T-cell (primary cell): Measurements from ENCODE around the gene MAN1A1. TPM values are rescaled to one million over a fixed set of nuclear protein-coding genes. Genes with fewer than 3 reads are reported as not detected.

Experiments
- ATAC-seq, 4 experiments: fragments of 200-7000 bp in 3 of 4; fragments of 150-1000 bp in 1 of 4; cut with Tn5 transposase; replicated peaks in 1 of 4; 1 replicate in 3 of 4; 2 replicates in 1 of 4; pipeline ENCODE4 v1.10.0; 2021; ENCODE audit warnings: moderate library complexity in 3 of 4, mild to moderate bottlenecking in 2 of 4, moderate number of reproducible peaks in 1 of 4
- CTCF ChIA-PET, 2 donors: fragments of 300-600 bp; sonication (Branson Sonifier 250); formaldehyde crosslinking; loops; one replicate each; lab custom pipeline; 2022; ENCODE audit warnings: antibody characterized with exemption in 2 of 2; lab: Charles Lee
- POLR2A ChIA-PET, 2 donors: fragments of 300-600 bp; sonication (Branson Sonifier 250); formaldehyde crosslinking; loops; one replicate each; lab custom pipeline; 2022; ENCODE audit warnings: antibody characterized with exemption in 2 of 2; lab: Charles Lee
- DNase-seq, 35 experiments: peaks; one replicate each; pipeline versions ENCODE4 v3.0.0 to v3.0.0-alpha.2; 2013 to 2023
- H3K27ac ChIP-seq: one replicate; pipeline ENCODE4 v1.5.1; 2013; ENCODE audit warnings: low read length
- H3K27me3 ChIP-seq, 2 experiments: replicated peaks in 1 of 2; 1 replicate in 1 of 2; 2 replicates in 1 of 2; pipeline versions ENCODE4 v1.6.1 to v1.7.0; 2013; ENCODE audit warnings: low read length in 1 of 2, mixed read lengths in 1 of 2; ENCODE audit not compliant: control insufficient read depth in 2 of 2, insufficient read depth in 2 of 2; ENCODE audit errors: extremely low read depth in 1 of 2
- H3K36me3 ChIP-seq, 2 donors: 1 replicate in 1 of 2; 2 replicates in 1 of 2; pipeline versions ENCODE4 v1.6.1 to v1.7.0; 2013; ENCODE audit warnings: low read length in 1 of 2; ENCODE audit not compliant: control insufficient read depth in 2 of 2, insufficient read depth in 1 of 2; ENCODE audit errors: extremely low read depth in 1 of 2
- H3K4me1 ChIP-seq, 2 experiments: 1 replicate in 1 of 2; 2 replicates in 1 of 2; pipeline versions ENCODE4 v1.6.1 to v1.7.0; 2013; ENCODE audit warnings: low read length in 2 of 2, mixed read lengths in 1 of 2; ENCODE audit not compliant: insufficient read depth in 2 of 2, control insufficient read depth in 1 of 2; ENCODE audit errors: extremely low read depth in 1 of 2
- H3K4me3 ChIP-seq, 2 donors: 1 replicate in 1 of 2; 2 replicates in 1 of 2; pipeline versions ENCODE4 v1.5.1 to v1.7.0; 2013; ENCODE audit warnings: mild to moderate bottlenecking in 2 of 2, low read length in 1 of 2, moderate library complexity in 1 of 2; ENCODE audit not compliant: control insufficient read depth in 1 of 2; ENCODE audit errors: extremely low read depth in 1 of 2
- H3K9me3 ChIP-seq: 2 replicates; pipeline ENCODE4 v1.7.0; 2013
- H3K27ac Mint-ChIP-seq, 2 donors: one replicate each; pipeline ENCODE4 v1.8.0; 2020 to 2021; ENCODE audit warnings: mild to moderate bottlenecking in 2 of 2, mixed read lengths in 2 of 2
- H3K27me3 Mint-ChIP-seq, 2 donors: one replicate each; pipeline ENCODE4 v1.8.0; 2021 to 2022; ENCODE audit warnings: mixed read lengths in 2 of 2
- H3K36me3 Mint-ChIP-seq: one replicate; pipeline ENCODE4 v1.8.0; 2021; ENCODE audit warnings: mixed read lengths
- H3K4me1 Mint-ChIP-seq, 3 donors: one replicate each; pipeline ENCODE4 v1.8.0; 2020 to 2022; ENCODE audit warnings: mixed read lengths in 3 of 3, mild to moderate bottlenecking in 1 of 3
- H3K4me3 Mint-ChIP-seq, 3 donors: one replicate each; pipeline ENCODE4 v1.8.0; 2020 to 2022; ENCODE audit warnings: mild to moderate bottlenecking in 3 of 3, mixed read lengths in 3 of 3, moderate library complexity in 3 of 3
- H3K9me3 Mint-ChIP-seq, 3 donors: one replicate each; pipeline ENCODE4 v1.8.0; 2020 to 2022; ENCODE audit warnings: mixed read lengths in 3 of 3
- WGBS: methylation state at CpG from one replicate; pipeline ENCODE4 v1.1.5; 2013; ENCODE audit warnings: missing lambda C conversion rate; ENCODE audit not compliant: insufficient coverage; 5-methylcytosine and 5-hydroxymethylcytosine counted together
- total RNA-seq, 35 experiments: library from RNA in 6 of 35; stranded (reverse) in 6 of 35; fragments of 120-200 nt in 1 of 35; gene quantifications; one replicate each; pipeline versions ENCODE4 v1.2.1 to v1.2.4 and lab custom pipeline; 2013 to 2026

MAN1A1 gene
- total RNA-seq, 5 donors from 2014 or later (not counting 1 experiment from before 2014, with no cell fraction given): 9.4 to 13.6 (median 12.3) TPM

GRCh38 chr6:119138906-119139541 is 210.5 kb downstream of the MAN1A1 start:
- no peak for ATAC-seq

GRCh38 chr6:119137194-119138072 is 212.1 kb downstream of the MAN1A1 start:
- ChIA-PET CTCF (interaction anchor here in 1 of 2 donors (0.6 to 1.7 kb wide), 3 partner anchors 8 to 17 kb away, joined by 3 to 7 read pairs (median 4); no protein-coding TSS in a partner anchor), POLR2A (no interaction called here)
- H3K9me3 ChIP-seq: no peaks in the 10 kb centered on the region
- no peaks in the 10 kb centered on the region for H3K4me1 ChIP-seq
- no peak overlapping the region for H3K4me3 ChIP-seq
- H3K36me3 Mint-ChIP-seq: no peaks in the 10 kb centered on the region
- 97% methylated on average over 4 of the region's 5 CpGs for WGBS
- H3K9me3 Mint-ChIP-seq: no peaks in the 10 kb centered on the region
- H3K27ac Mint-ChIP-seq: no peak overlapping the region
- DNase-seq: no peak
- H3K36me3 ChIP-seq: no peaks in the 10 kb centered on the region
- no peaks in the 10 kb centered on the region for H3K27me3 ChIP-seq
- H3K4me1 Mint-ChIP-seq: peaks cover 0 to 4% (median 0%) of the 10 kb centered on the region in 3 donors
- H3K27me3 Mint-ChIP-seq: peaks cover 0 to 4% of the 10 kb centered on the region in 2 donors
- no peak for ATAC-seq
- no peak overlapping the region for H3K4me3 Mint-ChIP-seq
- H3K27ac ChIP-seq: no peak overlapping the region

More at GRCh38 chr6:119138906-119139541, 210.5 kb downstream of the MAN1A1 start:
- H3K4me3 ChIP-seq: no peak overlapping the region
- no peak overlapping the region for H3K4me3 Mint-ChIP-seq
- no peak overlapping the region for H3K27ac ChIP-seq
- CTCF ChIA-PET: interaction anchor here in 1 of 2 donors (1.0 kb wide), 1 partner anchor 10 kb away, joined by 3 read pairs; no protein-coding TSS in a partner anchor
- POLR2A ChIA-PET: no interaction called here
- no peaks in the 10 kb centered on the region for H3K36me3 Mint-ChIP-seq
- no peaks in the 10 kb centered on the region for H3K9me3 ChIP-seq
- H3K27me3 ChIP-seq: no peaks in the 10 kb centered on the region
- no peaks in the 10 kb centered on the region for H3K9me3 Mint-ChIP-seq
- H3K4me1 ChIP-seq: no peaks in the 10 kb centered on the region
- peaks cover 0 to 4% of the 10 kb centered on the region in 2 donors for H3K27me3 Mint-ChIP-seq
- H3K27ac Mint-ChIP-seq: no peak overlapping the region
- no peaks in the 10 kb centered on the region for H3K36me3 ChIP-seq
- DNase-seq: no peak
- WGBS: 100% methylated on average over 1 of the region's 7 CpGs
- peaks cover 0 to 6% (median 0%) of the 10 kb centered on the region in 3 donors for H3K4me1 Mint-ChIP-seq

- H3K36me3 ChIP-seq: no peaks in the 10 kb centered on the region
- H3K4me3 ChIP-seq: no peak overlapping the region
- H3K27me3 ChIP-seq: no peaks in the 10 kb centered on the region
- WGBS: no CpG with 5 or more reads among the region's 2 CpGs
- H3K4me1 ChIP-seq: no peaks in the 10 kb centered on the region
- H3K27me3 Mint-ChIP-seq: no peaks in the 10 kb centered on the region
- peaks cover 0 to 4% (median 0%) of the 10 kb centered on the region in 3 donors for H3K4me1 Mint-ChIP-seq
- no peaks in the 10 kb centered on the region for H3K9me3 ChIP-seq
- ATAC-seq (no peak), DNase-seq (no peak)
- H3K27ac ChIP-seq: no peak overlapping the region
- H3K36me3 Mint-ChIP-seq: no peaks in the 10 kb centered on the region
- POLR2A ChIA-PET: no interaction called here
- CTCF ChIA-PET: no interaction called here
- no peak overlapping the region for H3K27ac Mint-ChIP-seq
- no peaks in the 10 kb centered on the region for H3K9me3 Mint-ChIP-seq
- no peak overlapping the region for H3K4me3 Mint-ChIP-seq
Observed at GRCh38 chr6:119134752-119135151, 214.8 kb downstream of the MAN1A1 start.

GRCh38 chr6:119133400-119133799 is 216.2 kb downstream of the MAN1A1 start:
- POLR2A ChIA-PET: no interaction called here
- CTCF ChIA-PET: interaction anchor here in 1 of 2 donors (0.6 kb wide), 1 partner anchor 18 kb away, joined by 3 read pairs; no protein-coding TSS in a partner anchor
- Mint-ChIP-seq H3K4me3 (no peak overlapping the region), H3K36me3 (no peaks in the 10 kb centered on the region), H3K27ac (no peak overlapping the region), H3K27me3 (peaks cover 0 to 1% of the 10 kb centered on the region in 2 donors), H3K4me1 (peaks cover 0 to 5% (median 5%) of the 10 kb centered on the region in 3 donors), H3K9me3 (no peaks in the 10 kb centered on the region)
- no peak overlapping the region for H3K4me3 ChIP-seq
- ATAC-seq: no peak
- no peaks in the 10 kb centered on the region for H3K36me3 ChIP-seq
- H3K27ac ChIP-seq: no peak overlapping the region
- WGBS: no CpG with 5 or more reads among the region's 3 CpGs
- no peaks in the 10 kb centered on the region for H3K9me3 ChIP-seq
- no peaks in the 10 kb centered on the region for H3K4me1 ChIP-seq
- H3K27me3 ChIP-seq: no peaks in the 10 kb centered on the region
- no peak for DNase-seq

- no peaks in the 10 kb centered on the region for H3K9me3 Mint-ChIP-seq
- H3K27ac Mint-ChIP-seq: no peak overlapping the region
- H3K27me3 Mint-ChIP-seq: peaks cover 0 to 1% of the 10 kb centered on the region in 2 donors
- Histone ChIP-seq H3K4me3 (no peak overlapping the region), H3K36me3 (no peaks in the 10 kb centered on the region), H3K27me3 (no peaks in the 10 kb centered on the region), H3K4me1 (no peaks in the 10 kb centered on the region), H3K27ac (no peak overlapping the region), H3K9me3 (no peaks in the 10 kb centered on the region)
- no peak for ATAC-seq
- WGBS: 72% methylated on average over 2 of the region's 6 CpGs
- H3K36me3 Mint-ChIP-seq: no peaks in the 10 kb centered on the region
- ChIA-PET CTCF (interaction anchor here (0.6 to 2.0 kb wide), 5 partner anchors 10 to 299 kb away, joined by 4 to 7 read pairs (median 6); no protein-coding TSS in a partner anchor), POLR2A (no interaction called here)
- no peak overlapping the region for H3K4me3 Mint-ChIP-seq
- no peak for DNase-seq
- peaks cover 0 to 5% (median 5%) of the 10 kb centered on the region in 3 donors for H3K4me1 Mint-ChIP-seq
Observed at GRCh38 chr6:119132261-119132981, 217.1 kb downstream of the MAN1A1 start.
